ENCODE results near the gene KCNJ12. TPM values are rescaled to one million over a fixed set of nuclear protein-coding genes. Genes with fewer than 3 reads are reported as not detected.

Gene KCNJ12
- total RNA-seq, 4 donors from 2014 or later: 0.94 to 1.7 TPM; not detected in 2

DNA sequence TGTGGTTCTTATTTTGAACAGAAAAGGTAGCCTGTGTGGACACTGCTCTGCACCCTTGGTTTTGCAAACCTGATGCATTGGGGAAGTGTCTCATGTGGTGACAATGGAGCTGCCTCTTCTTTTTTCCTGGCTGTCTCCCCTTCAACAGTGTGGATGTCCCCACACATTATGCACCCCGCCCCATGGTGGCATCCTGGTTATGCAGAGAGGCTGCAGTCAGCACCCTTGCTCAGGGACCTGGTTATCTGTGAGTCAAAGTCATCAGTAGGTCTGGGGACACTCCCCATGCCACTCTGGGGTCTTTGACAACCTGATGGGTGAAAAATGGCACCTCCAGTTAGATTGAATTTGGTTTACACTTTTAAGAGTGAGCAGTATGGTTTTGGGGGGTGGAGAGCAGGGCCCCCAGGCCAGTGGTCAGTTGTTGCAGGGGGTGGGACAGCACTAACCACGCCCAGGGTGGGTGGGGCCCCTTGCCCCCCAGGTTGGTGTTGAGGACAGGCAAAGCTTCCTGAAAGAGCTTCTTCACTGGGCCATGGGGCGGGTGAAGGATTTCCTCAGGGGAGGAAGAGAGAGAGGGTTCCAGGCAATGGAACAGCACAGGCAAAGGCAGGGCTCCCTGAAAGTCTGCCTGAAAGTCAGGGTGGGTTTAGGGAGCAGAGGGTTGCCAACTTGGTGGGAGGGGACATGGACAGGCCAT is 24.6 kb upstream of the KCNJ12 start:
- H3K36me3 ChIP-seq: no peaks in the 10 kb centered on the region
- DNase-seq: peak in 2 of 3 donors; percentile 14 to 37

DNA sequence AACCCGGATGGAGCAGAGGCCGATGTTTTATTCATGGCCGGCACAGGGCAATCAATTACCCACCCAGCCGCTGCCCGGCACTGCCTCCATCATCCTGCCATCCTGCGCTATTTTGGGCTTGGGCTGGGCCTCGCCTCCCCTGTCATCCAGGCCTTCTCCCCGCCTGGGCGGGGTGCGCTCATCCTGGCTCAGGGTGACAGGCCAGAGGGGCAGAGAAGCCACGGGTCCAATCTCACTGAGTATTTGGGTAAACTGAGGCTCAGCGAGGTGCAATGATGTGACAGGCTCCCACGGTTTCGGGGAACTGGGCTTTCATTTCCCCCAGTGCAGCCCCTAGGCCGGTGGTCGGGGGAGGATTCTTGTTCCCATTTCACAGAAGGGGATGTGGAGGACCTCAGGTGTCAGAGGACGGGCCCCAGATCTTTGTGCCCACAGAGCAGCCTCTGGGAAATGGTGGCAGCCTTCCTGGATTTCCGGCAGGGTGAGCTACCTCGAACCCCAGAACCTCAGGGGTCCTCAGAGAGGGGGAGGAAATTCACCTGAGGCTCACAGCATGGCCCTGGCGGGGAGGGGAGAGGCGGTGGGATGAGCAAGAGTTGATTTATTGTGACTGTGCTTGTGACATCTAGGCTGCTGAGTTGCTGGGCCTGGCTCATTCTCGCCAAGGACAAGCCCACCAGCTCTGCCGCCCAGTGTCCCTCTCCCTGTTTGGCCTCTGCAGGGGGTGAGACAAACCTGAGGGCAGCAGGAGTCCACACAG is 23.8 kb upstream of the KCNJ12 start:
- TF ChIP-seq POLR2A (IDR thresholded peaks at IDR 0.05) (no peak), CTCF (IDR thresholded peaks at IDR 0.05) (no peak)
- H3K27ac ChIP-seq: no peak overlapping the region
- DNase-seq: peak in 2 of 3 donors; percentile 19 to 30
- no peak overlapping the region for H3K4me3 ChIP-seq
- H3K9me3 ChIP-seq: no peaks in the 10 kb centered on the region
- no peaks in the 10 kb centered on the region for H3K4me1 ChIP-seq
- no peaks in the 10 kb centered on the region for H3K27me3 ChIP-seq
- H3K36me3 ChIP-seq: no peaks in the 10 kb centered on the region

More for the DNA sequence above, 24.6 kb upstream of the KCNJ12 start:
- Histone ChIP-seq H3K9me3 (no peaks in the 10 kb centered on the region), H3K27me3 (no peaks in the 10 kb centered on the region), H3K4me3 (no peak overlapping the region), H3K4me1 (no peaks in the 10 kb centered on the region), H3K27ac (no peak overlapping the region)
- no peak for TF ChIP-seq CTCF (IDR thresholded peaks at IDR 0.05)
- TF ChIP-seq POLR2A (IDR thresholded peaks at IDR 0.05): no peak

GRCh38 chr17:21352981-21353265 is 23.2 kb upstream of the KCNJ12 start:
- no peak overlapping the region for H3K27ac ChIP-seq
- H3K4me3 ChIP-seq: no peak overlapping the region
- TF ChIP-seq CTCF (IDR thresholded peaks at IDR 0.05) (no peak), POLR2A (IDR thresholded peaks at IDR 0.05) (no peak)
- H3K36me3 ChIP-seq: no peaks in the 10 kb centered on the region
- no peaks in the 10 kb centered on the region for H3K9me3 ChIP-seq
- H3K4me1 ChIP-seq: no peaks in the 10 kb centered on the region
- peak in 2 of 3 donors; percentile 36 to 37 for DNase-seq
- no peaks in the 10 kb centered on the region for H3K27me3 ChIP-seq

- H3K4me1 ChIP-seq: no peaks in the 10 kb centered on the region
- no peaks in the 10 kb centered on the region for H3K27me3 ChIP-seq
- no peak overlapping the region for H3K4me3 ChIP-seq
- no peak for TF ChIP-seq POLR2A (IDR thresholded peaks at IDR 0.05)
- TF ChIP-seq CTCF (IDR thresholded peaks at IDR 0.05): no peak
- DNase-seq: peak in 1 of 3 donors; percentile 33
- H3K9me3 ChIP-seq: no peaks in the 10 kb centered on the region
- H3K27ac ChIP-seq: no peak overlapping the region
- H3K36me3 ChIP-seq: no peaks in the 10 kb centered on the region
Observed at GRCh38 chr17:21353326-21354010, 22.7 kb upstream of the KCNJ12 start.

DNA sequence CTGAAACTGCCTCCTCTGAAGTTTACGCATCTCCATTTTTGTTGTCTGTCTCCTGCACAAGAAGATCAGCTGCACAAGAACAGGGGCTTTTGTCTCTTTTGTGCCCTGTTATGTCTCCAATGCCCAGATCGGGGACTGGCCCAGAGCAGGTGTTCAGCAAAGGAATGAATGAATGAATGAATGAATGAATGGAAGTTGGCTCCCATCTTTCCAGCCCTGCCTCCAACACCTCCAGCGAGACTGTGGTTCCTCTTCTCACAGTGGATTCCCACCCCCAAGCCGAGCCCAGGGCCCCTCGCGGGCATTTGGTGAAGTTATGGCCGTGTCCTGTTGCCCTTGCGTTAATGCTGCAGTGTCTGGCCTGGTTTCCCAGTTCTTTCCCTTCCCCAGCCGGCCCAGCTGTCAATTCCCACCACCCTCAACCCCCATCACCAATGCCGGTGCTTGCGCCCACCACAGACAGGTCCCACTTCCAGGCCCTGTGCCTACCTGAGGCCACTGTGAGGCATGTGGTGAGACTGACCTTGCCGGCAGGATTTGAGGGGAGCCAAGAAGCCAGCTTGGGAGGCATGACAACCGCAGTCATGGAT is 21.3 kb upstream of the KCNJ12 start:
- H3K27me3 ChIP-seq: no peaks in the 10 kb centered on the region
- H3K36me3 ChIP-seq: no peaks in the 10 kb centered on the region
- no peaks in the 10 kb centered on the region for H3K9me3 ChIP-seq
- no peak overlapping the region for H3K27ac ChIP-seq
- no peaks in the 10 kb centered on the region for H3K4me1 ChIP-seq
- no peak for TF ChIP-seq CTCF (IDR thresholded peaks at IDR 0.05)
- no peak for TF ChIP-seq POLR2A (IDR thresholded peaks at IDR 0.05)
- DNase-seq: peak in 1 of 3 donors; percentile 32
- H3K4me3 ChIP-seq: no peak overlapping the region

All from Peyer's patch (tissue), 4 donors.